IPS-15b (cell line): ENCODE data around the gene APLF.

ENCODE experiments used
- H3K27me3 ChIP-seq: one replicate; pipeline ENCODE4 v1.6.1; 2013; ENCODE audit warnings: low read length; ENCODE audit not compliant: control insufficient read depth, insufficient read depth
- H3K36me3 ChIP-seq: one replicate; pipeline ENCODE4 v1.6.1; 2013; ENCODE audit warnings: low read length; ENCODE audit not compliant: control insufficient read depth, insufficient read depth
- H3K4me1 ChIP-seq: one replicate; pipeline ENCODE4 v1.6.1; 2013; ENCODE audit warnings: mild to moderate bottlenecking, low read length; ENCODE audit not compliant: control insufficient read depth, insufficient read depth
- H3K4me3 ChIP-seq: one replicate; pipeline ENCODE4 v1.5.1; 2013; ENCODE audit warnings: low read depth, low read length
- H3K9ac ChIP-seq: one replicate; pipeline ENCODE4 v1.6.1; 2013; ENCODE audit warnings: low read depth, mild to moderate bottlenecking, low read length
- H3K9me3 ChIP-seq: one replicate; pipeline ENCODE4 v1.6.1; 2013; ENCODE audit warnings: mild to moderate bottlenecking, low read length; ENCODE audit not compliant: control insufficient read depth, insufficient read depth

The APLF gene

GRCh38 chr2:68447118-68447517, 20.3 kb upstream of the APLF start:
- H3K36me3 ChIP-seq = no peaks in the 10 kb centered on the region

GRCh38 chr2:68448671-68449653, 18.4 kb upstream of the APLF start:
- no peak overlapping the region for H3K9ac ChIP-seq
- no peaks in the 10 kb centered on the region for H3K4me1 ChIP-seq
- H3K4me3 ChIP-seq = no peak overlapping the region
- H3K9me3 ChIP-seq = no peaks in the 10 kb centered on the region
- no peaks in the 10 kb centered on the region for H3K36me3 ChIP-seq
- no peaks in the 10 kb centered on the region for H3K27me3 ChIP-seq

More at GRCh38 chr2:68447118-68447517, 20.3 kb upstream of the APLF start:
- Histone ChIP-seq H3K27me3 (no peaks in the 10 kb centered on the region), H3K9ac (no peak overlapping the region), H3K4me1 (no peaks in the 10 kb centered on the region), H3K9me3 (no peaks in the 10 kb centered on the region), H3K4me3 (no peak overlapping the region)

- Histone ChIP-seq H3K4me1 (no peaks in the 10 kb centered on the region), H3K36me3 (no peaks in the 10 kb centered on the region), H3K9ac (no peak overlapping the region), H3K9me3 (no peaks in the 10 kb centered on the region), H3K27me3 (no peaks in the 10 kb centered on the region), H3K4me3 (no peak overlapping the region)
Observed at GRCh38 chr2:68452158-68452900, 15.1 kb upstream of the APLF start.

- Histone ChIP-seq H3K4me1 (no peaks in the 10 kb centered on the region), H3K9ac (no peak overlapping the region), H3K9me3 (no peaks in the 10 kb centered on the region), H3K36me3 (no peaks in the 10 kb centered on the region), H3K4me3 (no peak overlapping the region), H3K27me3 (no peaks in the 10 kb centered on the region)
Observed at GRCh38 chr2:68453761-68454360, 13.5 kb upstream of the APLF start.

- Histone ChIP-seq H3K9me3 (no peaks in the 10 kb centered on the region), H3K9ac (no peak overlapping the region), H3K36me3 (no peaks in the 10 kb centered on the region), H3K27me3 (no peaks in the 10 kb centered on the region), H3K4me3 (no peak overlapping the region), H3K4me1 (no peaks in the 10 kb centered on the region)
Observed at GRCh38 chr2:68454719-68455118, 12.7 kb upstream of the APLF start.

- Histone ChIP-seq H3K36me3 (no peaks in the 10 kb centered on the region), H3K4me1 (no peaks in the 10 kb centered on the region), H3K9ac (no peak overlapping the region), H3K27me3 (no peaks in the 10 kb centered on the region), H3K9me3 (no peaks in the 10 kb centered on the region), H3K4me3 (no peak overlapping the region)
Observed at GRCh38 chr2:68456198-68456597, 11.2 kb upstream of the APLF start.

GRCh38 chr2:68458981-68459380, 8.4 kb upstream of the APLF start:
- Histone ChIP-seq H3K36me3 (no peaks in the 10 kb centered on the region), H3K9me3 (no peaks in the 10 kb centered on the region), H3K4me1 (no peaks in the 10 kb centered on the region), H3K27me3 (no peaks in the 10 kb centered on the region), H3K4me3 (no peak overlapping the region), H3K9ac (no peak overlapping the region)

- peaks cover 1% of the 10 kb centered on the region for H3K27me3 ChIP-seq
- no peaks in the 10 kb centered on the region for H3K36me3 ChIP-seq
- H3K4me3 ChIP-seq = no peak overlapping the region
- H3K9ac ChIP-seq = no peak overlapping the region
- H3K9me3 ChIP-seq = no peaks in the 10 kb centered on the region
- no peaks in the 10 kb centered on the region for H3K4me1 ChIP-seq
Observed at GRCh38 chr2:68463287-68463877, 4.0 kb upstream of the APLF start.

GRCh38 chr2:68464651-68465050, 2.7 kb upstream of the APLF start:
- H3K36me3 ChIP-seq = no peaks in the 10 kb centered on the region
- H3K27me3 ChIP-seq = peaks cover 2% of the 10 kb centered on the region
- no peaks in the 10 kb centered on the region for H3K4me1 ChIP-seq
- no peak overlapping the region for H3K9ac ChIP-seq
- no peaks in the 10 kb centered on the region for H3K9me3 ChIP-seq
- H3K4me3 ChIP-seq = no peak overlapping the region

GRCh38 chr2:68465081-68465916, 2.1 kb upstream of the APLF start:
- Histone ChIP-seq H3K4me3 (no peak overlapping the region), H3K27me3 (peaks cover 2% of the 10 kb centered on the region), H3K4me1 (no peaks in the 10 kb centered on the region), H3K9ac (no peak overlapping the region), H3K9me3 (no peaks in the 10 kb centered on the region), H3K36me3 (no peaks in the 10 kb centered on the region)

GRCh38 chr2:68466361-68466777, 1.0 kb upstream of the APLF start:
- H3K9ac ChIP-seq = peak overlapping the region; percentile 55
- peaks cover 2% of the 10 kb centered on the region for H3K27me3 ChIP-seq
- no peaks in the 10 kb centered on the region for H3K9me3 ChIP-seq
- H3K36me3 ChIP-seq = no peaks in the 10 kb centered on the region
- H3K4me3 ChIP-seq = peak overlapping the region; percentile 90
- H3K4me1 ChIP-seq = no peaks in the 10 kb centered on the region
